ENCODE measurements around the gene PPP2R5C. TPM values are rescaled to one million over a fixed set of nuclear protein-coding genes. Genes with fewer than 3 reads are reported as not detected.
"Not testable (repeated sequence)": the region's sequence is repeated elsewhere in the genome, so short reads cannot be mapped to it uniquely, and the experiment has no call there.

The PPP2R5C gene
- 100 to 1,000 TPM; 183 to 257 (median 224) TPM for total RNA-seq
- polyA plus RNA-seq, result 100 to 1,000 TPM in 1 of 2 donors, 10 to 100 TPM in 1; 66.8 to 157 TPM
- long read RNA-seq, donor 1, full-length matches to known transcripts, result 97 of 242 reads
- long read RNA-seq, donor 1, partial matches to known transcripts, result 38 of 242 reads
- long read RNA-seq, donor 1, other reads (novel, unspliced or antisense), result 107 of 242 reads
- long read RNA-seq, donor 2, full-length matches to known transcripts, result 63 of 171 reads
- long read RNA-seq, donor 2, partial matches to known transcripts, result 38 of 171 reads
- long read RNA-seq, donor 2, other reads (novel, unspliced or antisense), result 70 of 171 reads
- long read RNA-seq, donor 3, full-length matches to known transcripts, result 154 of 268 reads
- long read RNA-seq, donor 3, partial matches to known transcripts, result 86 of 268 reads
- long read RNA-seq, donor 3, other reads (novel, unspliced or antisense), result 28 of 268 reads

DNA sequence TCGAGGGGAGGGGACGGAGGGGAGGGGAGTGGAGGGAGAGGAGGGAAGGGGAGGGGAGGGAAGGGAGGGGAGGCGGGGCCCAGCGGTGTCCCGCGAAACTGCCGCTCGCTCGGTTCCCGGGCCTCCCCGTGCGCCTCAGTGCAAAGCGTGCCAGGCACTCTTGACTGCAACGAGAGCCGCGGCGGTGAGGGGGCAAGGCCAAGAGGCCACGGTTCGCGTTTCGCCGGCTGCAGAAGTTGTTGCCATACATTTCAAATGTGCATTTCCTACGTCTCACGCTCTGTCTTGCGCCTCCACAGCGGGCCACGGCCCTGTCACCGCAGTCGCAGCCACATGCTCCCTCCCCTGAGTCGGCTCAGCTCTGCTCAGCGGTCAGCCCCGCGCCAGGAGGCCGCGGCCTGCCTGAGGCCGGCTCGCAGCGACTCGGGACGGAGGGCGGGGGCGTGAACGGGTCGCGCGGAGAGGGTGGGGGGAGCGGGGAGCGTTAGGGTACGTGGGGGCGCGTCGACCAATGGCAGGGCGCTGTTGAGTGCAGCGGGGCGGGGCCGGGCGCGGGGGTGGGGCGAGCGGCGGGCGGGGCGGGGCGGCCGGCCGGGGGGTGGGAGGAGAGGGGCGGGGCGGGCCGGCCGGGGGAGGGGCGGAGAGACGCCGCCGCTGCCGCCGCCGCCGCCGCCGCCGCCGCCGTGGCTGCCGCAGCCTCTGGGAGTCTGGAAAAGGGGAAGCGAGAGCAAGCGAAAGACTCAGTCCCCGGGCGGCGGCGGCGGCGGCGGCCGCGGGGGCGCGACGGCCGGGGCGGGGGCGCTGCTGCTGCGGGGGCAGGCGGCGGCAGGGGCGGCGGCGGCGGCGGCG is at the start of gene PPP2R5C:
Gene PPP2R5C, plus strand, starts transcription at position 678 of the 849 bp plus-strand sequence. CDS start 185 bp downstream, outside the sequence.
- peak; percentile 86 to 94 (median 90) for ATAC-seq
- DNase-seq, result peak; percentile 94
- TF ChIP-seq, protein P1, sequence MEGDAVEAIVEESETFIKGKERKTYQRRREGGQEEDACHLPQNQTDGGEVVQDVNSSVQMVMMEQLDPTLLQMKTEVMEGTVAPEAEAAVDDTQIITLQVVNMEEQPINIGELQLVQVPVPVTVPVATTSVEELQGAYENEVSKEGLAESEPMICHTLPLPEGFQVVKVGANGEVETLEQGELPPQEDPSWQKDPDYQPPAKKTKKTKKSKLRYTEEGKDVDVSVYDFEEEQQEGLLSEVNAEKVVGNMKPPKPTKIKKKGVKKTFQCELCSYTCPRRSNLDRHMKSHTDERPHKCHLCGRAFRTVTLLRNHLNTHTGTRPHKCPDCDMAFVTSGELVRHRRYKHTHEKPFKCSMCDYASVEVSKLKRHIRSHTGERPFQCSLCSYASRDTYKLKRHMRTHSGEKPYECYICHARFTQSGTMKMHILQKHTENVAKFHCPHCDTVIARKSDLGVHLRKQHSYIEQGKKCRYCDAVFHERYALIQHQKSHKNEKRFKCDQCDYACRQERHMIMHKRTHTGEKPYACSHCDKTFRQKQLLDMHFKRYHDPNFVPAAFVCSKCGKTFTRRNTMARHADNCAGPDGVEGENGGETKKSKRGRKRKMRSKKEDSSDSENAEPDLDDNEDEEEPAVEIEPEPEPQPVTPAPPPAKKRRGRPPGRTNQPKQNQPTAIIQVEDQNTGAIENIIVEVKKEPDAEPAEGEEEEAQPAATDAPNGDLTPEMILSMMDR (IDR thresholded peaks at IDR 0.05), result no peak
- Histone ChIP-seq H3K9me3 (no peaks in the 10 kb centered on the region), H3K27ac (peak within 1 kb of the TSS; percentile 72 to 98 (median 95)), H3K4me3 (peak within 1 kb of the TSS; percentile 89 to 100 (median 98)), H3K4me1 (peaks cover 0 to 25% (median 11%) of the 10 kb centered on the region in 9 donors), H3K36me3 (peaks cover 0 to 32% (median 5%) of the 10 kb centered on the region in 9 donors), H3K27me3 (no peaks in the 10 kb centered on the region)
- WGBS, 2 donors, result 0 to 1% methylated on average over 64 to 97 of the region's 110 CpGs
- intact Hi-C loops (cut with DNase I), result loop anchor here in 4 of 10 donors (2.0 to 10.0 kb wide), 6 partner anchors 51 to 201 kb away; partner anchors contain the start of gene DYNC1H1 (in 1 of the 4)

DNA sequence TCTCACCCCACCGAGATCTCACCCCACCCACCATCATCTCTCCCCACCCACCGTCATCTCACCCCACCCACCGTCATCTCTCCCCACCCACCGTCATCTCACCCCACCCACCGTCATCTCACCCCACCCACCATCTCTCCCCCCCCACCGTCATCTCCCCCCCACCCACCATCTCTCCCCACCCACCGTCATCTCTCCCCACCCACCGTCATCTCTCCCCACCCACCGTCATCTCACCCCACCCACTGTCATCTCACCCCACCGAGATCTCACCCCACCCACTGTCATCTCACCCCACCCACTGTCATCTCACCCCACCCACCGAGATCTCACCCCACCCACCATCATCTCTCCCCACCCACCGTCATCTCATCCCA is 49.7 kb upstream of the PPP2R5C start:
- H3K36me3 ChIP-seq, H3K27ac ChIP-seq, H3K4me3 ChIP-seq, DNase-seq, H3K27me3 ChIP-seq, H3K9me3 ChIP-seq, ATAC-seq: not testable (repeated sequence)
- H3K4me1 ChIP-seq, result peaks cover 0 to 13% (median 10%) of the 10 kb centered on the region in 9 donors
- 91 to 93% methylated on average over 12 of the region's 12 CpGs for WGBS, 2 donors
- intact Hi-C loops (cut with DNase I), result loop anchor here in 2 of 10 donors (5.0 to 10.0 kb wide), 2 partner anchors 45 to 243 kb away; no protein-coding TSS in a partner anchor

DNA sequence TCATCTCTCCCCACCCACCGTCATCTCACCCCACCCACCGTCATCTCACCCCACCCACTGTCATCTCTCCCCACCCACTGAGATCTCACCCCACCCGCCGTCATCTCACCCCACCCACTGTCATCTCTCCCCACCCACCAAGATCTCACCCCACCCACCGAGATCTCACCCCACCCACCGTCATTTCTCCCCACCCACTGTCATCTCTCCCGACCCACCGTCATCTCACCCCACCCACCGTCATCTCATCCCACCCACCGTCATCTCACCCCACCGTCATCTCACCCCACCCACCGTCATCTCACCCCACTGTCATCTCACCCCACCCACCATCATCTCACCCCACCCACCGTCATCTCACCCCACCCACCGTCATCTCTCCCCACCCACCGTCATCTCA is 49.2 kb upstream of the PPP2R5C start:
- H3K4me1 ChIP-seq, DNase-seq, H3K27ac ChIP-seq, H3K4me3 ChIP-seq, ATAC-seq, H3K36me3 ChIP-seq, H3K9me3 ChIP-seq, H3K27me3 ChIP-seq: not testable (repeated sequence)
- intact Hi-C loops (cut with DNase I), result loop anchor here in 2 of 10 donors (5.0 to 10.0 kb wide), 2 partner anchors 45 to 242 kb away; no protein-coding TSS in a partner anchor
- 95 to 96% methylated on average over 15 of the region's 15 CpGs for WGBS, 2 donors

DNA sequence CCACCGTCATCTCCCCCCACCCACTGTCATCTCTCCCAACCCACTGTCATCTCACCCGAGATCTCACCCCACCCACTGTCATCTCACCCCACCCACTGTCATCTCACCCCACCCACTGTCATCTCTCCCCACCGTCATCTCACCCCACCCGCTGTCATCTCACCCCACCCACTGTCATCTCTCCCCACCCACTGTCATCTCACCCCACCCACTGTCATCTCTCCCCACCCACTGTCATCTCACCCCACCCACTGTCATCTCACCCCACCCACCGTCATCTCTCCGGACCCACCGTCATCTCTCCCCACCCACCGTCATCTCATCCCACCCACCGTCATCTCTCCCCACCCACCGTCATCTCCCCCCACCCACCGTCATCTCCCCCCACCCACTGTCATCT is 48.4 kb upstream of the PPP2R5C start:
- not testable (repeated sequence) for H3K9me3 ChIP-seq, H3K27ac ChIP-seq, H3K36me3 ChIP-seq, H3K4me3 ChIP-seq, H3K27me3 ChIP-seq, ATAC-seq, DNase-seq, H3K4me1 ChIP-seq
- WGBS, 2 donors, result 91% methylated on average over 10 to 11 of the region's 11 CpGs
- intact Hi-C loops (cut with DNase I), result loop anchor here in 2 of 10 donors (5.0 to 10.0 kb wide), 2 partner anchors 44 to 242 kb away; no protein-coding TSS in a partner anchor

DNA sequence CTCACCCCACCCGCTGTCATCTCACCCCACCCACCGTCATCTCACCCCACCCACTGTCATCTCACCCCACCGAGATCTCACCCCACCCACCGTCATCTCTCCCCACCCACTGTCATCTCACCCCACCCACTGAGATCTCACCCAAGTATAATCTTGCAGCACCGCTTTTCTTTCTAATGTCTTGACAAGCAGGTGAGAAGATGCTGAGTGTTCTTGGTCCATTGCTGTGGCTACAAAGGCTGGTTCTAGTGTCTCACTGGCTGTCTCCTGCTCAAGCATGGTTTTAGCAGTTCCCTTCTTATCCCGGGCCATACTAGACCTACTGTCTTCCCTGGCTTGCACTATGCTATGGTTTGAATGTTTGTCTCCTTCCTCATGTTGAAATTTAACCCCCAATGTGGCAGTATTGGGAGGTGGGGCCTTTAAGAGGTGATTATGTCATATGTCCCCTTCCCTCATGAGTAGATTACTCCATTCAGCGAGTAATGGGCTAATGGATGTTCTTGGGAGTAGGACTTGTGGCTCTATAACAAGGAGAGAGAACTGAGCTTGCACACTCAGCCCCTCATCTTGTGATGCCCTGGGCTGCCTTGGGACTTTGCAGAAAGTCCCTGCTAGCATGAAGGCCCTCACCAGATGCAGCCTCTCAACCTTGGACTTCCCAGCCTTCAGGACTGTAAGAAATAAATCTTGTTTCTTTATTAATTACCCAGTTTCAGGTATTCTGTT is 47.7 kb upstream of the PPP2R5C start:
- Histone ChIP-seq H3K9me3 (peaks cover 0 to 9% (median 0%) of the 10 kb centered on the region in 11 donors), H3K36me3 (no peaks in the 10 kb centered on the region), H3K4me3 (no peak overlapping the region), H3K27me3 (no peaks in the 10 kb centered on the region), H3K4me1 (peaks cover 0 to 4% (median 0%) of the 10 kb centered on the region in 9 donors), H3K27ac (peak overlapping the region in 1 of 10 donors; percentile 31)
- DNase-seq, result no peak
- TF ChIP-seq, protein P1 (IDR thresholded peaks at IDR 0.05), result no peak
- no peak for ATAC-seq
- intact Hi-C loops (cut with DNase I), result loop anchor here in 2 of 10 donors (5.0 to 10.0 kb wide), 2 partner anchors 44 to 241 kb away; no protein-coding TSS in a partner anchor
- WGBS, 2 donors, result 83 to 93% methylated on average over 7 of the region's 7 CpGs

All from heart right ventricle (tissue), 16 donors.